GM12878 (cell line): ENCODE measurements around the gene THADA. TPM values are rescaled to one million over a fixed set of nuclear protein-coding genes. Genes with fewer than 3 reads are reported as not detected.
A peak's percentile ranks its signal among the peaks of the same experiment; 100 is the strongest.

Source experiments
- ASH2L ChIP-seq: fragments of 300-600, 200-600 bp; sonication (generic); IDR thresholded peaks from 2 replicates; pipeline ENCODE4 v1.6.1; 2017; ENCODE audit warnings: low read depth, mild to moderate bottlenecking, borderline replicate concordance
- ATF7 ChIP-seq: fragments of 450-650 bp; IDR thresholded peaks from 2 replicates; pipeline ENCODE4 v1.6.1; 2016; ENCODE audit warnings: low read depth, mild to moderate bottlenecking
- BHLHE40 ChIP-seq, 2 experiments: fragments of 450-650 bp in 1 of 2; IDR thresholded peaks; 2 replicates each; pipeline ENCODE4 v1.6.1; 2011 to 2017; ENCODE audit warnings: low read depth in 2 of 2, borderline replicate concordance in 1 of 2, improper control_type of control experiment in 1 of 2, low read length in 1 of 2, mild to moderate bottlenecking in 1 of 2
- CBFB ChIP-seq: IDR thresholded peaks from 2 replicates; pipeline ENCODE4 v1.6.1; 2016; ENCODE audit warnings: antibody characterized with exemption, low read depth
- CBX5 ChIP-seq: sonication (generic); IDR thresholded peaks from 2 replicates; pipeline ENCODE4 v1.6.1; 2016; ENCODE audit warnings: low read depth, moderate library complexity, mild to moderate bottlenecking, inconsistent platforms
- FOS ChIP-seq: IDR thresholded peaks from 3 replicates; pipeline ENCODE4 v1.6.1; 2011; ENCODE audit warnings: borderline replicate concordance; ENCODE audit not compliant: insufficient read length; ENCODE audit errors: extremely low read depth
- FOXK2 ChIP-seq: fragments of 450-650 bp; IDR thresholded peaks from 2 replicates; pipeline ENCODE4 v1.6.1; 2017; ENCODE audit warnings: mild to moderate bottlenecking, moderate library complexity
- IKZF1 ChIP-seq: fragments of 450-650 bp; conservative IDR thresholded peaks from 2 replicates; pipeline ENCODE4 v1.6.1; 2017; ENCODE audit warnings: antibody characterized with exemption, mild to moderate bottlenecking
- LARP7 ChIP-seq: fragments of 450-650 bp; IDR thresholded peaks from 2 replicates; pipeline ENCODE4 v1.6.1; 2017; ENCODE audit warnings: mild to moderate bottlenecking
- MTA3 ChIP-seq: IDR thresholded peaks from 2 replicates; pipeline ENCODE4 v1.6.1; 2012; ENCODE audit warnings: low read length, inconsistent platforms, borderline replicate concordance
- MYC ChIP-seq: IDR thresholded peaks from 2 replicates; pipeline ENCODE4 v1.6.1; 2011; ENCODE audit warnings: mild to moderate bottlenecking, low read length, moderate library complexity, inconsistent platforms; ENCODE audit not compliant: insufficient read depth, insufficient replicate concordance, insufficient read length, severe bottlenecking
- NFIC ChIP-seq: IDR thresholded peaks from 2 replicates; pipeline ENCODE4 v1.6.1; 2012; ENCODE audit warnings: low read depth, mild to moderate bottlenecking, inconsistent platforms, low read length, moderate library complexity
- NFXL1 ChIP-seq: fragments of 450-650 bp; IDR thresholded peaks from 2 replicates; pipeline ENCODE4 v1.6.1; 2017; ENCODE audit warnings: antibody characterized with exemption, mild to moderate bottlenecking, borderline replicate concordance
- PAX5 ChIP-seq: IDR thresholded peaks from 2 replicates; pipeline ENCODE4 v1.6.1; 2011; ENCODE audit warnings: low read depth, low read length, borderline replicate concordance
- RAD51 ChIP-seq: fragments of 450-650 bp; IDR thresholded peaks from 2 replicates; pipeline ENCODE4 v1.6.1; 2016; ENCODE audit warnings: moderate library complexity, mild to moderate bottlenecking, inconsistent platforms
- RCOR1 ChIP-seq: conservative IDR thresholded peaks from 2 replicates; pipeline ENCODE4 v1.6.1; 2012; ENCODE audit warnings: low read depth, low read length, improper control_type of control experiment
- RUNX3 ChIP-seq: IDR thresholded peaks from 2 replicates; pipeline ENCODE4 v1.6.1; 2012; ENCODE audit warnings: low read length, inconsistent platforms
- SMARCA5 ChIP-seq: fragments of 450-650 bp; IDR thresholded peaks from 2 replicates; pipeline ENCODE4 v1.6.1; 2017; ENCODE audit warnings: mild to moderate bottlenecking
- TARDBP ChIP-seq: IDR thresholded peaks from 2 replicates; pipeline ENCODE4 v1.6.1; 2016; ENCODE audit warnings: borderline replicate concordance
- ZNF217 ChIP-seq: fragments of 450-650 bp; IDR thresholded peaks from 2 replicates; pipeline ENCODE4 v1.6.1; 2017; ENCODE audit warnings: antibody characterized with exemption, mild to moderate bottlenecking
- ZNF384 ChIP-seq: IDR thresholded peaks from 2 replicates; pipeline ENCODE4 v1.6.1; 2012; ENCODE audit warnings: low read depth, mild to moderate bottlenecking, low read length, improper control_type of control experiment, borderline replicate concordance
- polyA plus RNA-seq, 11 experiments: library from polyadenylated mRNA; depleted of rRNA in 4 of 11; unstranded in 6 of 11; stranded (reverse) in 5 of 11; fragments of >200 nt; fragmentation: Nextera tagmentation in 4 of 11; fragmentation: Illumina TruSeq in 1 of 11; extraction: Ambion mirVana in 4 of 11; extraction: Trizol in 1 of 11; gene quantifications; 1 replicate in 1 of 11; 2 replicates in 10 of 11; pipeline versions ENCODE4 v1.2.1 to v1.2.3, GENCODE V29; 2011 to 2016; ENCODE audit warnings: inconsistent platforms in 2 of 11, missing spikeins in 2 of 11, low read depth in 1 of 11
- total RNA-seq, 4 experiments: library from RNA; depleted of rRNA in 3 of 4; stranded (reverse); fragments of >200 nt in 3 of 4; fragmentation: Illumina TruSeq in 1 of 4; extraction: Trizol in 1 of 4; gene quantifications; 2 replicates each; pipeline versions ENCODE4 v1.2.1 to v1.2.3, GENCODE V29; 2013 to 2021
- TF ChIP-seq, protein P1 (sequence below): fragments of 450-650 bp; IDR thresholded peaks from 2 replicates; pipeline ENCODE4 v1.6.1; 2014; ENCODE audit warnings: mild to moderate bottlenecking
- TF ChIP-seq, protein P2 (sequence below): fragments of 450-650 bp; formaldehyde crosslinking; IDR thresholded peaks from 2 replicates; pipeline ENCODE4 v1.4.0; 2022; ENCODE audit warnings: mild to moderate bottlenecking, moderate library complexity

THADA gene
- total and polyA plus RNA-seq, 10 of the 15 experiments (the other 5 are each of a cell fraction or from before 2014, with no cell fraction given) = 14.6 to 33.2 (median 23.2) TPM

DNA sequence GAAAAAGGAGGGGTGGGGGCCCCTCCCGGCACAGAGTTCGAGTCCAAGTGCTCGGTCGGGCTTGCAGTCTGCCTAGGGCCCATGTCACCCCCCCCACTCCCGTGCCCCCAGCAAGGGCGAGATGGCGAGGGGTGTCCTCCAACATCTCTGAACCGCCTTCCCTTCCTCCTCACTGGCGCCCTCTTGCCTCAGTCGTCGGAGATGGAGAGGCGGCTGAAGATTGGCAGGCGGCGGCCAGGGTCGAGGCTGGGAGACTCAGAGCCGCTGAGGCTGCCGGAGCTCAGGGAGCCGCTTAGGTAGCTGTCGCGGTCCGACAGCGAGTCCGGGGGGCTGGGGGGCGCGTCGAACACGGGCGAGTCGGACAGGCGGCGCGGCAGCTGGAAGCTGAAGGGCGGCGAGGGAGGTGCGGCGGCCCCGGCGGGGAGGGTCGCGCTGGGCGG is 371.7 kb downstream of the THADA start (continued):
- TF ChIP-seq IKZF1 (no peak), TARDBP (no peak), NFIC (no peak), SMARCA5 (peak; percentile 92), ATF7 (no peak), FOXK2 (no peak), RUNX3 (no peak), PAX5 (no peak), CBFB (0 out of 2 replicates have a peak, but pooled peaks have one; percentile 48), MTA3 (no peak), ZNF217 (no peak), ASH2L (no peak), BHLHE40 (IDR thresholded peaks at IDR 0.05; ENCODE audit: borderline replicate concordance in 1 of 2, low read depth in 2 of 2, low read length in 1 of 2) (peak; percentile 54 to 75; a peak in 3 of 4 replicates), CBX5 (no peak), RCOR1 (0 out of 2 replicates have a peak, but pooled peaks have one; percentile 30), RAD51 (no peak), LARP7 (peak; percentile 92), FOS (no peak), NFXL1 (no peak), ZNF384 (no peak), MYC (no peak)
- TF ChIP-seq, protein P1, sequence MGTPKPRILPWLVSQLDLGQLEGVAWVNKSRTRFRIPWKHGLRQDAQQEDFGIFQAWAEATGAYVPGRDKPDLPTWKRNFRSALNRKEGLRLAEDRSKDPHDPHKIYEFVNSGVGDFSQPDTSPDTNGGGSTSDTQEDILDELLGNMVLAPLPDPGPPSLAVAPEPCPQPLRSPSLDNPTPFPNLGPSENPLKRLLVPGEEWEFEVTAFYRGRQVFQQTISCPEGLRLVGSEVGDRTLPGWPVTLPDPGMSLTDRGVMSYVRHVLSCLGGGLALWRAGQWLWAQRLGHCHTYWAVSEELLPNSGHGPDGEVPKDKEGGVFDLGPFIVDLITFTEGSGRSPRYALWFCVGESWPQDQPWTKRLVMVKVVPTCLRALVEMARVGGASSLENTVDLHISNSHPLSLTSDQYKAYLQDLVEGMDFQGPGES = no peak
- TF ChIP-seq, protein P2, sequence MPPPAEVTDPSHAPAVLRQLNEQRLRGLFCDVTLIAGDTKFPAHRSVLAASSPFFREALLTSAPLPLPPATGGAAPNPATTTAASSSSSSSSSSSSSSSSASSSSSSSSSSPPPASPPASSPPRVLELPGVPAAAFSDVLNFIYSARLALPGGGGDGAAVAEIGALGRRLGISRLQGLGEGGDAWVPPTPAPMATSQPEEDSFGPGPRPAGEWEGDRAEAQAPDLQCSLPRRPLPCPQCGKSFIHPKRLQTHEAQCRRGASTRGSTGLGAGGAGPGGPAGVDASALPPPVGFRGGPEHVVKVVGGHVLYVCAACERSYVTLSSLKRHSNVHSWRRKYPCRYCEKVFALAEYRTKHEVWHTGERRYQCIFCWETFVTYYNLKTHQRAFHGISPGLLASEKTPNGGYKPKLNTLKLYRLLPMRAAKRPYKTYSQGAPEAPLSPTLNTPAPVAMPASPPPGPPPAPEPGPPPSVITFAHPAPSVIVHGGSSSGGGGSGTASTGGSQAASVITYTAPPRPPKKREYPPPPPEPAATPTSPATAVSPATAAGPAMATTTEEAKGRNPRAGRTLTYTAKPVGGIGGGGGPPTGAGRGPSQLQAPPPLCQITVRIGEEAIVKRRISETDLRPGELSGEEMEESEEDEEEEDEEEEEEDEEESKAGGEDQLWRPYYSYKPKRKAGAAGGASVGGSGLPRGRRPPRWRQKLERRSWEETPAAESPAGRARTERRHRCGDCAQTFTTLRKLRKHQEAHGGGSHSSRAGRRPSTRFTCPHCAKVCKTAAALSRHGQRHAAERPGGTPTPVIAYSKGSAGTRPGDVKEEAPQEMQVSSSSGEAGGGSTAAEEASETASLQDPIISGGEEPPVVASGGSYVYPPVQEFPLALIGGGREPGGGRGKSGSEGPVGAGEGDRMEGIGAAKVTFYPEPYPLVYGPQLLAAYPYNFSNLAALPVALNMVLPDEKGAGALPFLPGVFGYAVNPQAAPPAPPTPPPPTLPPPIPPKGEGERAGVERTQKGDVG (CRISPR knock-in tag) = no peak
